Neutrophil (primary cell): ENCODE measurements around the gene CCSER1.

Experiments
- H3K27ac ChIP-seq: fragments of 200-600 bp; sonication (generic); 2 replicates; pipeline ENCODE4 v1.5.1; 2016; ENCODE audit warnings: mild to moderate bottlenecking, moderate library complexity
- H3K27me3 ChIP-seq: fragments of 200-600 bp; sonication (generic); 2 replicates; pipeline ENCODE4 v1.6.0; 2016; ENCODE audit warnings: mild to moderate bottlenecking
- H3K36me3 ChIP-seq: fragments of 200-600 bp; sonication (generic); 2 replicates; pipeline ENCODE4 v1.5.1; 2017
- H3K4me1 ChIP-seq, 2 experiments: fragments of 200-600 bp in 1 of 2; sonication (generic) in 1 of 2; 1 replicate in 1 of 2; 2 replicates in 1 of 2; pipeline versions ENCODE4 v1.5.1 to v1.6.1; 2013 to 2016; ENCODE audit warnings: low read depth in 1 of 2, low read length in 1 of 2, mild to moderate bottlenecking in 1 of 2, moderate library complexity in 1 of 2; ENCODE audit not compliant: control insufficient read depth in 1 of 2, insufficient read depth in 1 of 2
- H3K4me3 ChIP-seq, 2 experiments: fragments of 200-600 bp in 1 of 2; sonication (generic) in 1 of 2; 1 replicate in 1 of 2; 2 replicates in 1 of 2; pipeline ENCODE4 v1.5.1; 2013 to 2016; ENCODE audit warnings: low read depth in 1 of 2, low read length in 1 of 2, mild to moderate bottlenecking in 1 of 2, moderate library complexity in 1 of 2
- H3K9me3 ChIP-seq: fragments of 200-600 bp; sonication (generic); 2 replicates; pipeline ENCODE4 v1.5.1; 2016
- CTCF ChIP-seq: fragments of 200-600 bp; sonication (generic); IDR thresholded peaks from 2 replicates; pipeline ENCODE4 v1.5.1; 2016; ENCODE audit warnings: antibody characterized with exemption

Gene CCSER1

GRCh38 chr4:90120037-90120436 lies 7.2 kb upstream of the CCSER1 start:
- H3K4me3 ChIP-seq = no peak overlapping the region
- H3K27me3 ChIP-seq = peaks cover 18% of the 10 kb centered on the region
- H3K36me3 ChIP-seq = no peaks in the 10 kb centered on the region
- no peaks in the 10 kb centered on the region for H3K9me3 ChIP-seq
- no peak overlapping the region for H3K27ac ChIP-seq
- TF ChIP-seq CTCF = no peak
- H3K4me1 ChIP-seq = no peaks in the 10 kb centered on the region

DNA sequence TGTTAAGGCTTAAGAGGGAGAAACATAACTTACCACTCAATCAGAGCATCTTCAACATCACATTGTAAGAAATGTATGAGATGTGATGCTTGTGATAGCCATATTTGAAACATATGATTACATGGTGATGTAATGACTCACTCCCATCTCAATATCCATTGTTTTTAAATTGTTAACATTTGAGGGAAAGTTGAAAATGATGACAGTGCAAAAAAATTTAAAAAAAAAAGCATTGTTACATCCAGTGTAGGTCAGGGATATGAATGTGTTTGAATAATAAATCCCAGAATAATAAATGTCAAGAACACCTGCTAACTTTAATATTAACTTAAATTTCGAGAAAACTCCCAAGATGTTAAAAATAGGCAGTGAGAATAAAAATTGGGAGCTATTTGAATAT lies 6.4 kb upstream of the CCSER1 start:
- peaks cover 25% of the 10 kb centered on the region for H3K27me3 ChIP-seq
- no peaks in the 10 kb centered on the region for H3K9me3 ChIP-seq
- H3K4me3 ChIP-seq = no peak overlapping the region
- no peaks in the 10 kb centered on the region for H3K4me1 ChIP-seq
- no peak overlapping the region for H3K27ac ChIP-seq
- no peaks in the 10 kb centered on the region for H3K36me3 ChIP-seq
- TF ChIP-seq CTCF = no peak

DNA sequence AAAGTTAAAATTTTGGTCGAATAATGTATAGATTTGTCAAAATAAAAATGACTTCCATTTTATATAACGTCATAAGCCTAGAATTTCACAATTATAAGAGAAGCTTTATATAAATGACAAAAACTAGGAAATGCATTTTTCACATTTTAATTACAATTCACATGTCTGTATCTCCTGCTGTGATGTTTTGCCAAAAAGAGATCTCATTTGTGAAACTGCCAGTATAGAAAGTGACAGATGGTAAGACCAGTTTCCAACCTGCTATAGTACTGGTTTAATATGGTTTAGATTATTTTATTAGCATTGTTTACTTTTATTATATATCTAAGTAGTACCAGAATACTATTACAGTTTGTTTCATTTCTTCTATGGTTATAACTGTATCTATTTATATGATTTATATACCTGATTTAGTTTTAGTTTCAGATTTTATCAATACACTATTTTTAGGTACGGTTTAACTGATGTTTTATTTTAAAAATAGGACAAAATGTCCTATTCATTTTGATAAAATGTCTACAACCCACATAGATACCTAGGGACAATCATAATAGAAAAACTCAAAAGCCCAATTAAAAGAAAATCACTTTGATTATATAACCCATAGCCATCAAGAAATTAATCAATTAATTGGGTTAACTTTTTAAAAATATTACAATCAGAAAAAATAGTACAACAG lies 5.4 kb upstream of the CCSER1 start:
- no peaks in the 10 kb centered on the region for H3K36me3 ChIP-seq
- H3K4me3 ChIP-seq = no peak overlapping the region
- TF ChIP-seq CTCF = no peak
- H3K4me1 ChIP-seq = peaks cover 3% of the 10 kb centered on the region in 2 experiments
- no peak overlapping the region for H3K27ac ChIP-seq
- H3K27me3 ChIP-seq = peaks cover 35% of the 10 kb centered on the region
- H3K9me3 ChIP-seq = no peaks in the 10 kb centered on the region

- Histone ChIP-seq H3K36me3 (no peaks in the 10 kb centered on the region), H3K27ac (no peak overlapping the region), H3K4me1 (peaks cover 8% of the 10 kb centered on the region in 2 experiments), H3K4me3 (no peak overlapping the region), H3K27me3 (peaks cover 41% of the 10 kb centered on the region), H3K9me3 (no peaks in the 10 kb centered on the region)
- TF ChIP-seq CTCF = no peak
Observed at GRCh38 chr4:90122355-90122748, 4.8 kb upstream of the CCSER1 start.

DNA sequence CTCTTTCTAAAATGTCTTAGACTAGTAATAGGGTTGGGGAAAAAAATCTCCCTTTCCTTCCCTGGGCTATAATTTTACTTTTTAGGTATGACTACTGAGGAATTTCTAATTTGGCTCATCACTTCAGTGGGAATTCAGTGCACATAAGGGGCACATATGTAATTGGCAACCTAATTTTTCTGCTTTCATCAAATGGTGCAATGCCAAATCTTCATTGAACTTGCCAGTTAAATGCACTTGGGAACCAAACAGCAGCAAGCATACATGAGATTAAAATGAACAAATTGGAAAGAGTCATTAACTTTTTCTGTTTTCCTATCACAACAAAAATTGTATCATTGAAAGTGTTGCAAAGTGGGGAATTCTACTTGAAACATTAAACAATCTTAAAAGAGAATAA lies 2.9 kb upstream of the CCSER1 start:
- Histone ChIP-seq H3K36me3 (no peaks in the 10 kb centered on the region), H3K4me1 (peaks cover 17 to 22% of the 10 kb centered on the region in 2 experiments), H3K9me3 (no peaks in the 10 kb centered on the region), H3K27ac (no peak overlapping the region), H3K27me3 (peaks cover 44% of the 10 kb centered on the region), H3K4me3 (no peak overlapping the region)
- no peak for TF ChIP-seq CTCF
